HG02884 (cell line): ENCODE data around the gene NPPA.

Experiments
- ATAC-seq: cut with Tn5 transposase; IDR thresholded peaks from one replicate; pipeline ENCODE4 v1.9.1; 2021; ENCODE audit warnings: mild to moderate bottlenecking, moderate library complexity; ENCODE audit not compliant: unreplicated experiment

The NPPA gene

GRCh38 chr1:11845641-11846335, 1.8 kb downstream of the NPPA start:
- ATAC-seq, result no peak

GRCh38 chr1:11842154-11843041, 5.2 kb downstream of the NPPA start:
- ATAC-seq, result no peak

- ATAC-seq, result no peak
These were observed 6.1 kb downstream of the NPPA start for GRCh38 chr1:11841245-11842153.

GRCh38 chr1:11839727-11840705, 7.6 kb downstream of the NPPA start:
- ATAC-seq, result no peak

- no peak for ATAC-seq
These were observed 9.0 kb downstream of the NPPA start for GRCh38 chr1:11838349-11839272.

GRCh38 chr1:11837767-11838348, 9.7 kb downstream of the NPPA start:
- no peak for ATAC-seq

- no peak for ATAC-seq
These were observed 10.4 kb downstream of the NPPA start for GRCh38 chr1:11836955-11837766.

GRCh38 chr1:11835441-11836225, 11.9 kb downstream of the NPPA start:
- no peak for ATAC-seq

- ATAC-seq, result no peak
These were observed 13.7 kb downstream of the NPPA start for GRCh38 chr1:11833900-11834299.

- ATAC-seq, result no peak
These were observed 14.1 kb downstream of the NPPA start for GRCh38 chr1:11833497-11833896.

GRCh38 chr1:11831945-11832725, 15.4 kb downstream of the NPPA start:
- no peak for ATAC-seq

- ATAC-seq, result no peak
These were observed 19.1 kb downstream of the NPPA start for GRCh38 chr1:11828511-11828910.

- ATAC-seq, result no peak
These were observed 20.6 kb downstream of the NPPA start for GRCh38 chr1:11826946-11827345.

GRCh38 chr1:11825131-11825530, 22.5 kb downstream of the NPPA start:
- ATAC-seq, result no peak

- no peak for ATAC-seq
These were observed 24.0 kb downstream of the NPPA start for GRCh38 chr1:11823366-11824137.
